Gastrocnemius medialis (tissue), 4 donors: ENCODE results near the gene KANSL3. TPM values are rescaled to one million over a fixed set of nuclear protein-coding genes. Genes with fewer than 3 reads are reported as not detected.

ENCODE experiments used
- ATAC-seq, 2 donors: fragments of 150-250 bp; one replicate each; pipeline ENCODE4 v1.9.1; 2016
- DNase-seq, 2 donors: peaks; one replicate each; pipeline ENCODE4 v3.0.0-alpha.2; 2019
- H3K27ac ChIP-seq, 4 donors: fragments of 200-600 bp; sonication (generic); 1 replicate in 1 of 4; 2 replicates in 3 of 4; pipeline ENCODE4 v1.5.1; 2016 to 2018; ENCODE audit warnings: mild to moderate bottlenecking in 2 of 4, moderate library complexity in 1 of 4
- H3K27me3 ChIP-seq, 3 donors: fragments of 200-600 bp; sonication (generic) in 2 of 3; 1 replicate in 1 of 3; 2 replicates in 2 of 3; pipeline versions ENCODE4 v1.5.1 to v1.6.0; 2016 to 2019; ENCODE audit warnings: mild to moderate bottlenecking in 1 of 3, moderate library complexity in 1 of 3
- H3K36me3 ChIP-seq, 2 donors: fragments of 200-600 bp; sonication (generic) in 1 of 2; one replicate each; pipeline ENCODE4 v1.5.1; 2017 to 2018
- H3K4me1 ChIP-seq, 2 donors: fragments of 200-600 bp; sonication (generic) in 1 of 2; one replicate each; pipeline ENCODE4 v1.5.1; 2016 to 2017; ENCODE audit warnings: mild to moderate bottlenecking in 2 of 2
- H3K4me3 ChIP-seq, 4 donors: fragments of 200-600 bp; sonication (generic) in 3 of 4; 1 replicate in 1 of 4; 2 replicates in 3 of 4; pipeline ENCODE4 v1.5.1; 2016 to 2019; ENCODE audit warnings: mild to moderate bottlenecking in 2 of 4
- H3K9me3 ChIP-seq, 3 donors: fragments of 200-600 bp; sonication (generic) in 2 of 3; 1 replicate in 1 of 3; 2 replicates in 2 of 3; pipeline ENCODE4 v1.5.1; 2016 to 2019
- CTCF ChIP-seq, 5 experiments: fragments of 450-650 bp in 3 of 5; fragments of 200-600 bp in 2 of 5; sonication (generic) in 2 of 5; IDR thresholded peaks in 4 of 5; conservative IDR thresholded peaks in 1 of 5; 1 replicate in 4 of 5; 2 replicates in 1 of 5; pipeline ENCODE4 v1.5.1; 2016 to 2019; ENCODE audit warnings: antibody characterized with exemption in 5 of 5, mild to moderate bottlenecking in 3 of 5, moderate library complexity in 3 of 5
- POLR2A ChIP-seq, 2 donors: fragments of 450-650 bp; IDR thresholded peaks; one replicate each; pipeline ENCODE4 v1.6.1; 2017; ENCODE audit warnings: antibody characterized with exemption in 2 of 2, mild to moderate bottlenecking in 2 of 2, moderate library complexity in 2 of 2
- in situ Hi-C, 4 donors: fragments of 200-750 bp; cut with MboI; loops; one replicate each; pipeline versions ENCODE4 v1.15.0 to v1.8.0; 2017; ENCODE audit warnings: low sequenced_read_pairs in 4 of 4
- intact Hi-C: fragments of 100-400 bp; cut with DNase I; formaldehyde crosslinking; loops from one replicate; pipeline ENCODE4 v1.15.1; 2023; ENCODE audit warnings: low total_unique reads
- total RNA-seq, 4 donors: library from RNA; depleted of rRNA; stranded (reverse); fragments of >200 nt; gene quantifications; one replicate each; pipeline versions ENCODE4 v1.1.0 to v1.2.3, GENCODE V29; 2016

Gene KANSL3
- total RNA-seq, 4 donors from 2014 or later = 49.4 to 76.9 (median 60.4) TPM

- Histone ChIP-seq H3K27me3 (no peaks in the 10 kb centered on the region), H3K9me3 (no peaks in the 10 kb centered on the region), H3K4me1 (peaks cover 13 to 22% of the 10 kb centered on the region in 2 donors), H3K27ac (peak overlapping the region in 1 of 4 donors; percentile 72), H3K4me3 (no peak overlapping the region), H3K36me3 (peaks cover 0 to 47% of the 10 kb centered on the region in 2 donors)
- no peak for ATAC-seq
- intact Hi-C loops (loop anchor here (5.0 kb wide), 1 partner anchor 253 kb away; no protein-coding TSS in a partner anchor), in situ Hi-C loops (loop anchor here in 1 of 4 donors (25.0 kb wide), 1 partner anchor 1113 kb away; the partner anchor contains the start of genes ACTR1B and C2orf92)
- DNase-seq = no peak
- TF ChIP-seq CTCF (IDR thresholded peaks at IDR 0.05 in 4 of 5, conservative IDR thresholded peaks at IDR 0.05 in 1 of 5) (no peak), POLR2A (IDR thresholded peaks at IDR 0.05) (no peak)
These were observed 89.3 kb downstream of the KANSL3 start for GRCh38 chr2:96548558-96549465.

- Histone ChIP-seq H3K4me1 (peaks cover 14 to 22% of the 10 kb centered on the region in 2 donors), H3K36me3 (peaks cover 0 to 47% of the 10 kb centered on the region in 2 donors), H3K9me3 (no peaks in the 10 kb centered on the region), H3K27me3 (no peaks in the 10 kb centered on the region), H3K4me3 (no peak overlapping the region), H3K27ac (no peak overlapping the region)
- in situ Hi-C loops (loop anchor here in 1 of 4 donors (25.0 kb wide), 1 partner anchor 1115 kb away; the partner anchor contains the start of genes ACTR1B and C2orf92), intact Hi-C loops (loop anchor here (5.0 kb wide), 1 partner anchor 255 kb away; no protein-coding TSS in a partner anchor)
- ATAC-seq (no peak), DNase-seq (no peak)
- TF ChIP-seq POLR2A (IDR thresholded peaks at IDR 0.05) (no peak), CTCF (IDR thresholded peaks at IDR 0.05 in 4 of 5, conservative IDR thresholded peaks at IDR 0.05 in 1 of 5) (no peak)
These were observed 90.4 kb downstream of the KANSL3 start for GRCh38 chr2:96547731-96548171.

GRCh38 chr2:96547203-96547641, 90.9 kb downstream of the KANSL3 start:
- Histone ChIP-seq H3K4me3 (no peak overlapping the region), H3K36me3 (peaks cover 0 to 47% of the 10 kb centered on the region in 2 donors), H3K27me3 (no peaks in the 10 kb centered on the region), H3K27ac (no peak overlapping the region), H3K4me1 (peaks cover 17 to 27% of the 10 kb centered on the region in 2 donors), H3K9me3 (no peaks in the 10 kb centered on the region)
- in situ Hi-C loops = loop anchor here in 1 of 4 donors (25.0 kb wide), 1 partner anchor 1115 kb away; the partner anchor contains the start of genes ACTR1B and C2orf92
- intact Hi-C loops = loop anchor here (5.0 kb wide), 1 partner anchor 255 kb away; no protein-coding TSS in a partner anchor
- no peak for DNase-seq
- ATAC-seq = no peak
- TF ChIP-seq CTCF (IDR thresholded peaks at IDR 0.05 in 4 of 5, conservative IDR thresholded peaks at IDR 0.05 in 1 of 5) (no peak), POLR2A (IDR thresholded peaks at IDR 0.05) (no peak)

GRCh38 chr2:96546797-96547196, 91.3 kb downstream of the KANSL3 start:
- DNase-seq = no peak
- H3K4me3 ChIP-seq = no peak overlapping the region
- no peaks in the 10 kb centered on the region for H3K27me3 ChIP-seq
- no peak overlapping the region for H3K27ac ChIP-seq
- intact Hi-C loops (loop anchor here (5.0 kb wide), 1 partner anchor 256 kb away; no protein-coding TSS in a partner anchor), in situ Hi-C loops (loop anchor here in 1 of 4 donors (25.0 kb wide), 1 partner anchor 1116 kb away; the partner anchor contains the start of genes ACTR1B and C2orf92)
- peaks cover 0 to 46% of the 10 kb centered on the region in 2 donors for H3K36me3 ChIP-seq
- no peak for ATAC-seq
- no peak for TF ChIP-seq CTCF (IDR thresholded peaks at IDR 0.05 in 4 of 5, conservative IDR thresholded peaks at IDR 0.05 in 1 of 5)
- no peak for TF ChIP-seq POLR2A (IDR thresholded peaks at IDR 0.05)
- peaks cover 21 to 32% of the 10 kb centered on the region in 2 donors for H3K4me1 ChIP-seq
- H3K9me3 ChIP-seq = no peaks in the 10 kb centered on the region
